Epithelial cell of esophagus (primary cell): ENCODE measurements around the gene GUCY1A2.
A peak's percentile ranks its signal among the peaks of the same experiment; 100 is the strongest.

Source experiments
- DNase-seq: peaks from one replicate; pipeline ENCODE4 v3.0.0; 2010; ENCODE audit warnings: low read depth
- H3K4me3 ChIP-seq: 2 replicates; pipeline ENCODE4 v1.5.1; 2011; ENCODE audit warnings: mild to moderate bottlenecking, low read length, control low read depth
- CTCF ChIP-seq: IDR thresholded peaks from 2 replicates; pipeline ENCODE4 v1.5.1; 2011; ENCODE audit warnings: low read depth, mild to moderate bottlenecking, low read length, control low read depth, inconsistent platforms; ENCODE audit not compliant: insufficient read depth; ENCODE audit errors: missing control alignments

Gene GUCY1A2

GRCh38 chr11:107017104-107017432, 1.2 kb downstream of the GUCY1A2 start:
- no peak overlapping the region for H3K4me3 ChIP-seq

GRCh38 chr11:107014871-107015270, 3.4 kb downstream of the GUCY1A2 start:
- peak; percentile 35 for DNase-seq
- TF ChIP-seq CTCF, result no peak
- H3K4me3 ChIP-seq, result no peak overlapping the region

More at GRCh38 chr11:107017104-107017432, 1.2 kb downstream of the GUCY1A2 start:
- no peak for TF ChIP-seq CTCF
- no peak for DNase-seq

GRCh38 chr11:107011977-107012376, 6.3 kb downstream of the GUCY1A2 start:
- no peak for TF ChIP-seq CTCF
- H3K4me3 ChIP-seq, result no peak overlapping the region
- DNase-seq, result no peak

- H3K4me3 ChIP-seq, result no peak overlapping the region
- no peak for DNase-seq
- no peak for TF ChIP-seq CTCF
Measured at GRCh38 chr11:107009190-107009589, 9.1 kb downstream of the GUCY1A2 start.

GRCh38 chr11:107006076-107006833, 12.0 kb downstream of the GUCY1A2 start:
- no peak for DNase-seq
- no peak for TF ChIP-seq CTCF

GRCh38 chr11:106999196-106999595, 19.1 kb downstream of the GUCY1A2 start:
- DNase-seq, result no peak
- no peak overlapping the region for H3K4me3 ChIP-seq
- TF ChIP-seq CTCF, result no peak

More at GRCh38 chr11:107006076-107006833, 12.0 kb downstream of the GUCY1A2 start:
- H3K4me3 ChIP-seq, result no peak overlapping the region

GRCh38 chr11:106998916-106999188, 19.4 kb downstream of the GUCY1A2 start:
- H3K4me3 ChIP-seq, result no peak overlapping the region
- no peak for TF ChIP-seq CTCF
- no peak for DNase-seq
